Jurkat, Clone E6-1 (cell line): ENCODE data around the gene GRIA1.
"Not testable (repeated sequence)": the region's sequence is repeated elsewhere in the genome, so short reads cannot be mapped to it uniquely, and the experiment has no call there.

Source experiments
- DNase-seq: peaks from one replicate; pipeline ENCODE4 v3.0.0-alpha.2; 2011; ENCODE audit warnings: low read depth, low spot score
- H3K4me3 ChIP-seq: 2 replicates; pipeline ENCODE4 v1.5.1; 2011; ENCODE audit warnings: mild to moderate bottlenecking, low read length, control low read depth, moderate library complexity

Gene GRIA1

GRCh38 chr5:153849303-153850113 lies 359.0 kb downstream of the GRIA1 start:
- H3K4me3 ChIP-seq, DNase-seq: not testable (repeated sequence)

GRCh38 chr5:153860195-153860886 lies 369.9 kb downstream of the GRIA1 start:
- H3K4me3 ChIP-seq = no peak overlapping the region
- DNase-seq = no peak

GRCh38 chr5:153862906-153863305 lies 372.4 kb downstream of the GRIA1 start:
- not testable (repeated sequence) for H3K4me3 ChIP-seq, DNase-seq
